ENCODE data around the gene SEPTIN8. TPM values are rescaled to one million over a fixed set of nuclear protein-coding genes. Genes with fewer than 3 reads are reported as not detected.

The SEPTIN8 gene
- total and polyA plus RNA-seq, 2 donors (not counting 3 experiments of a cell fraction or from before 2014, with no cell fraction given) = 56.6 to 82.1 TPM

- CTCF ChIA-PET = interaction anchor here (0.9 to 1.4 kb wide), 2 partner anchors 11 to 41 kb away, joined by 3 read pairs; no protein-coding TSS in a partner anchor
- intact Hi-C loops (cut with micrococcal nuclease) = no loop called here
- POLR2A ChIA-PET = no interaction called here
- Histone ChIP-seq H3K27ac (ENCODE audit: insufficient read depth, low read depth, low read length) (no peak overlapping the region), H3K4me3 (replicated peaks in 1 of 3; ENCODE audit: insufficient read depth in 1 of 3, low read depth in 1 of 3, low read length in 3 of 3) (no peak overlapping the region), H3K9me1 (replicated peaks; ENCODE audit: control insufficient read depth, extremely low read depth, insufficient read depth, low read length) (no peaks in the 10 kb centered on the region), H3K9ac (replicated peaks; ENCODE audit: extremely low read depth, insufficient read depth, low read length) (no peak overlapping the region), H2AFZ (ENCODE audit: low read depth, low read length) (no peak overlapping the region), H3K27me3 (ENCODE audit: control insufficient read depth in 2 of 2, insufficient read depth in 2 of 2, low read length in 2 of 2) (no peaks in the 10 kb centered on the region), H3K9me3 (replicated peaks; ENCODE audit: control insufficient read depth, insufficient read depth, low read length) (no peaks in the 10 kb centered on the region), H4K20me1 (replicated peaks; ENCODE audit: control insufficient read depth, extremely low read depth, insufficient read depth, low read length) (no peaks in the 10 kb centered on the region), H3K79me2 (ENCODE audit: control insufficient read depth, insufficient read depth, low read length) (no peaks in the 10 kb centered on the region), H3K36me3 (ENCODE audit: control insufficient read depth in 2 of 2, extremely low read depth in 1 of 2, insufficient read depth in 2 of 2, low read length in 2 of 2) (peaks cover 9 to 35% of the 10 kb centered on the region in 2 experiments), H3K4me1 (ENCODE audit: control insufficient read depth, extremely low read depth, insufficient read depth, low read length) (no peaks in the 10 kb centered on the region), H3K4me2 (ENCODE audit: insufficient read depth, low read length) (no peak overlapping the region)
- FAIRE-seq = no peak
- TF ChIP-seq GATA2 (IDR thresholded peaks at IDR 0.05; ENCODE audit: insufficient read depth, insufficient read length, low read depth, low read length) = no peak
- TF ChIP-seq EZH2 (IDR thresholded peaks at IDR 0.05; ENCODE audit: borderline replicate concordance, low read depth, low read length, severe bottlenecking) = no peak
- no peak for TF ChIP-seq POLR2A (IDR thresholded peaks at IDR 0.05; ENCODE audit: low read depth, low read length)
- no peak for TF ChIP-seq POLR2AphosphoS5 (IDR thresholded peaks at IDR 0.05; ENCODE audit: insufficient read depth, low read depth, low read length)
- no peak for TF ChIP-seq MAX (IDR thresholded peaks at IDR 0.05; ENCODE audit: insufficient read depth, insufficient read length)
- TF ChIP-seq CTCF (IDR thresholded peaks at IDR 0.05; ENCODE audit: extremely low read depth in 1 of 2, insufficient read depth in 1 of 2, low read depth in 1 of 2, low read length in 2 of 2) = no peak
- TF ChIP-seq JUN (IDR thresholded peaks at IDR 0.05; ENCODE audit: borderline replicate concordance, insufficient read depth, insufficient read length, low read depth) = no peak
- TF ChIP-seq MYC (IDR thresholded peaks at IDR 0.05; ENCODE audit: low read depth, low read length) = no peak
- TF ChIP-seq FOS (IDR thresholded peaks at IDR 0.05; ENCODE audit: borderline replicate concordance, insufficient read depth, low read length) = no peak
- DNase-seq (ENCODE audit: low read depth, low spot score) = no peak
- dilution Hi-C loops (cut with MboI; ENCODE audit: extremely low pct_ligation_motif_present, low sequenced_read_pairs) = no loop called here
- BruUV-seq (replicated peaks) = no TSS peak
Observed at GRCh38 chr5:132761321-132762240, 15.5 kb downstream of the SEPTIN8 start.

Data from endothelial cell of umbilical vein (primary cell).